ENCODE data around the gene OLIG1. TPM values are rescaled to one million over a fixed set of nuclear protein-coding genes. Genes with fewer than 3 reads are reported as not detected.

OLIG1 gene
- total RNA-seq, result not detected in 2 replicates

GRCh38 chr21:33069994-33070743, at the start of gene OLIG1:
Gene OLIG1 (plus strand): TSS chr21:33070141. CDS start chr21:33070247, 106 bp downstream.

GRCh38 chr21:33025489-33026442, 44.2 kb upstream of the OLIG1 start, which contains the start of gene OLIG2:
Gene OLIG2 (plus strand): TSS chr21:33025935. CDS start chr21:33026863, 928 bp downstream.

Other genes with a start within 250 kb of the OLIG1 start
- gene OLIG2, start 44.2 kb upstream of the OLIG1 start, total RNA-seq, result not detected in 2 replicates
- 3.4 and 5.2 TPM in 2 replicates for gene IFNAR2, start 159.8 kb downstream of the OLIG1 start, total RNA-seq
- gene IL10RB, start 196.2 kb downstream of the OLIG1 start, total RNA-seq, result 67.6 and 67.7 TPM in 2 replicates

Data from smooth muscle cell of bladder (primary cell).